HG03558 (cell line): ENCODE measurements around the gene MYH6.
"Not testable (repeated sequence)": the region's sequence is repeated elsewhere in the genome, so short reads cannot be mapped to it uniquely, and the experiment has no call there.

Experiments
- ATAC-seq: cut with Tn5 transposase; IDR thresholded peaks from one replicate; pipeline ENCODE4 v1.9.1; 2021; ENCODE audit warnings: moderate number of reproducible peaks; ENCODE audit not compliant: unreplicated experiment; ENCODE audit errors: extremely low read depth

The MYH6 gene

GRCh38 chr14:23399591-23399990 lies 8.5 kb downstream of the MYH6 start:
- ATAC-seq, result no peak

DNA sequence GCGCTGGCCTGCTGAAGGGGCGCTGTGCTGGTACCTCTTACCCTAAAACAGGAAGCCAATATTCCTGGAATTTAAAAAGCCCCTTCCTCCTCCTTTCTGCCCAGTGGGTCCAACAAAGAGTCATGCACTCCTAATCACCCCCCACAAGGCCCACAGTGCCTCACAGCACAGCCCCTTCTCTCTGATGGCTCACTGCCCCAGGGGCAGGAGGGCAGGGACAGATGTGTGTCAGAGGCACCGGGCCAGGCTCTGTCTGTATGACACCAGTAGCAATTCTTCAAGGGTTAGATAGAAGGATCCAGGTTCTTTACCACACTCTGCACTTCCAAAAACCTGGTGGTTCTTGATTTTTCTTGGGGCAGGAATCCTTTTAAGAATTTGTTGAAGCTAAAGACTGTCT lies 8.9 kb downstream of the MYH6 start:
- ATAC-seq, result no peak

GRCh38 chr14:23398348-23398747 lies 9.7 kb downstream of the MYH6 start:
- no peak for ATAC-seq

DNA sequence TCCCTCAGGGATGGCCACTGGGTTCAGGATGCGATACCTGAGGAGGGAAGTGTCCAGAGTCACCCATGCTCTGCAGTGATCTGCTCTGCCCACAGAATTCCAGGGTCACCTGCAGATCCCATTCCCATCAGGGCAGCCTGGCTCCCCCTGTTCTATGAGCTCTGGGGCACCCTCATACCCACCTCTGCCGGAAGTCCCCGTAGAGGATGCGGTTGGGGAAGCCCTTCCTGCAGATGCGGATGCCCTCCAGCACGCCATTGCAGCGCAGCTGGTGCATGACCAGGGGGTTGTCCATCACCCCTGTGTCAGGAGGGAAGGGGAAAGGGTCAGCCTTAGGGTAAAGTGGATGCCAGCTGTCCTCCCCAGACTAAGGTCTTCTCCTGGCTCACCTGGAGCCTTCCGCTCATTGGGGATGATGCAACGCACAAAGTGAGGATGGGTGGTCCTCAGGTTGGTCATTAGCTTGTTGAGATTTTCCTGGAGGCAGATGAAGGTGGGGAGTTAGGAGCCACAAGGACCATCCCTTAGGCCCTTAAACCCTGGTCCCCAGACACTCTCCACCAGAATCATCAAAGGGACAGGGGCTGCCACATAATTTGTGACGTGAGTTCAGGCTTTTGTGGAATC lies 11.2 kb downstream of the MYH6 start:
- ATAC-seq, result no peak

DNA sequence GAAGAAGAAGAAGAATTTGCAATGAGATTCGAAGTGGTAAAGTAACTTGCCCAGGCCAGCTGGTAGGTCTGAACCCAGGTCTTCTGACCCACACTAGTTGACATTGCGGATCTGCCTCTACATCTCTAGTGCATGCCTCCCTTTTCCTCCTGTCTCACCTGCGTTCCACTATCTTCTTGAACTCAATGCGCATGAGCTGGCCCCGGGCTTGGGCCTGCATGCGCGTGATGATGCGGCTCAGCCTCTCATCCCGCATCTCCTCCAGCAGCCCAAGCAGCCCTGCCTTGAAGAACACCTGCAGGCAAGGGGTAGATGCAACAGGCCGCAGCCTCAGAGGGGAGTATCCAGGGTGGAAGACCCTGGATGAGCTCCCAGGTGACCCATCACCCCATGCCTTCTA lies 11.9 kb downstream of the MYH6 start:
- no peak for ATAC-seq

GRCh38 chr14:23392613-23393012 lies 15.5 kb downstream of the MYH6 start:
- no peak for ATAC-seq

GRCh38 chr14:23389871-23390270 lies 18.2 kb downstream of the MYH6 start:
- ATAC-seq, result not testable (repeated sequence)

- ATAC-seq, result no peak
Observed at GRCh38 chr14:23389396-23389795, 18.7 kb downstream of the MYH6 start.

GRCh38 chr14:23388996-23389395 lies 19.1 kb downstream of the MYH6 start:
- no peak for ATAC-seq

GRCh38 chr14:23387916-23388882 lies 19.9 kb downstream of the MYH6 start:
- ATAC-seq, result no peak

DNA sequence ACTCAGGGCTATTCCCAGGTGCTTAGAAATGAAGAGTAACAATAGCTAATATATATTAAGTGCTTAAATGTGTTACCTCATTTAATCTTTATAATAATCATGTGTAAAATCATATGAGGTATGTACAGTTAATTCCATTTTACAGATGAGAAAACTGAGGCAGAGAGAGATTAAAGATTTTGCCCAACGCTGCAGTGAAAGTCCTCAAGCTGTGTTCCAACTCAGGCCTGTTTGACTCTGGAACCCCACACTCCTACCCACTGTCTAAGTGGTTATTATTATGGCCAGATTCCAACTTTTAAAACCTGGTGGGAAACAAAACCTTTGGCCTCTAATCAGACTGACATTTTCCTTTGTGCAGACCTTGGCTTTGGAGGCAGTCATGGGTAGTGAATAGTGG lies 21.1 kb downstream of the MYH6 start:
- ATAC-seq, result no peak

DNA sequence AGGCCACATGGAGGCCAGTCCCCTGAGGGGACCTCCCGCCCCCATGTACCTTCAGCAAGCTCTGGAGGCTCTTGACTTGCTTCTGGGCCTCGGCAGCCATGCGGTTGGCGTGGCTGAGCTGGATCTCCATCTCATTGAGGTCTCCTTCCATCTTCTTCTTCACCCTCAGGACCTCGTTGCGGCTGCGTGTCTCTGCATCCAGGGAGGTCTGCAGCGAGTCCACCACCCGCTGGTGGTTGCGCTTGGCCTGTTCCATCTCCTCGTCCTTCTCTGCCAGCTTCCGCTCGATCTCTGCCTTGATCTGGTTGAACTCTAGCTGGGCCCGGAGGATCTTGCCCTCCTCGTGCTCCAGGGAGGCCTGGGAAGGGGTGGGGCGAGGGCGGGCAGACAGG lies 21.8 kb downstream of the MYH6 start:
- not testable (repeated sequence) for ATAC-seq

DNA sequence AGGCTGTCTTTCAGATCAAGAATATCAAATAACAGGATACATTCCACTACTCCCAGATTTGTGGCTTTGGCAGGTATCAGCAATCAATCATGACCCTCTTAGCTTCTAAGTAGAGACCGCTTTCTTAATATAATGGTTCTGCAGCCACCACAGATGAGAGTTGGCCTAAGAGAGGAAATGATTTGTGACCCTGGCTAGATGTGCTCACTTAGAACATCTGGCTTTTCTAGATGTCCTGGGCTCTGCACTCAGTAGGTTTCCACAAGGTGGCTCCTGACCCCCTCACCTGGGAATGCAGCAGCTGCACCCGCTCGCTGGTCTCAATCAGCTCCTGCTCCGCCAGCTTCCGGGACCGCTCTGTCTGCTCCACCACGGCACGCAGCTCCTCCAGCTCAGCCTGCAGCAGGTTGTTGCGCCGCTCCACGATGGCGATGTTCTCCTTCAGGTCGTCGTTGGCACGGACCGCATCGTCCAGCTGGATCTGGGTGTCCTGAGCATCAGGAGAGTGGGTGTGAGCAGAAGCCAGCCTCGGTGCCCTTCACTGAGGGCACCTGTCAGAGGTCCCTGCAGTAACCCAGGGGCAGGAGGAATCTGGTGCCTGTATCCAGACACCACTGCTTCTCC lies 22.3 kb downstream of the MYH6 start:
- ATAC-seq, result no peak

DNA sequence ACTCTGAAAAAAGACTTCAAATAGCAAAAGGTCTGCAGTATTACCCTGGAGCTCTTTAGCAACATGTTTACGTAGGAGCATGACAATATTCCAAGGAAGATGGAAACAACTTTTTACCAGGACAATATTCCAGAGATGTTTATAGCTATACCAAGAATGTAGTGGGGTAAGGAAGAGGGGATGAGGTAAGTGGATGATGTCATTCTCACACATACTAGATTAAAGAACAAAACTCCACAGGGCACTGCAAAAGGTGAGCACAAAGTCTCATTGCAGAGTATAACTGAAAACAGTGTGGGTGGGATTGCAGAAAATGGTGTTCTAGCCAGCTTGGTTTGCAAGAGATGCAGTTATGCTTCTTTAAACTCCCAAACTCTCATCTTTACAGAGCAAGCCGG lies 22.8 kb downstream of the MYH6 start:
- no peak for ATAC-seq

GRCh38 chr14:23384364-23385080 lies 23.6 kb downstream of the MYH6 start:
- no peak for ATAC-seq

DNA sequence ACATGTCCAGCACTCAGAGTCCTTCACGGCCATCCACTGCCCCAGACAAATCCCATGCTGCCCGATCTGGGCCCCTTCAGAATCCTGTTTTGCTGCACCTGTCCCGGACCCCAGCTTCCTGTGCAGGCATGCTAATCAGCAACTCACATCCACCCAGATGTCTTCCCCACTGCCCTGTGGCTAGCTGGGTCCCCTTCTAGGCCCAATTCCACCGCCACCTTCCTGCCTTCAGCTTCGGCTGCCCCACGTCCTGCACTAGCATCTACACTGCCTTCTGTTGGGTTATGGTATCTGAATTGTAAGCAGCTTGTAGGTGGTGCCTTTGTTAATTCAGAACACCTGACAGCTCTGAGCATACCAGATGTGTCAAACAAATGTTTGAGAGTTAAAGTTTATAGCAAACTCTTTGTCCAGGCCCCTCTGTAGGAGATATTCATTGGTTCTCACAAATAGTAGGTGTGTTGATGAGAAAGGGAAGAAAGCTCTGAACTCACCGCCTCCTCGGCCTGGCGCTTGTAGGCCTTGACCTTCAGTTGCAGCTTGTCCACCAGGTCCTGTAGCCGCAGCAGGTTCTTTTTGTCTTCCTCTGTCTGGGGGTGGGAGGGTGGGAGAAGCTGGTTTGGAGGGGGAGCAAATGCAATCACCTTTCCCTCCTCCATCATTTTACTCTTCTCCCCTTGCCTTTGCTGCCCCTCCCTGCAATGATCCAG lies 25.2 kb downstream of the MYH6 start:
- ATAC-seq, result no peak

DNA sequence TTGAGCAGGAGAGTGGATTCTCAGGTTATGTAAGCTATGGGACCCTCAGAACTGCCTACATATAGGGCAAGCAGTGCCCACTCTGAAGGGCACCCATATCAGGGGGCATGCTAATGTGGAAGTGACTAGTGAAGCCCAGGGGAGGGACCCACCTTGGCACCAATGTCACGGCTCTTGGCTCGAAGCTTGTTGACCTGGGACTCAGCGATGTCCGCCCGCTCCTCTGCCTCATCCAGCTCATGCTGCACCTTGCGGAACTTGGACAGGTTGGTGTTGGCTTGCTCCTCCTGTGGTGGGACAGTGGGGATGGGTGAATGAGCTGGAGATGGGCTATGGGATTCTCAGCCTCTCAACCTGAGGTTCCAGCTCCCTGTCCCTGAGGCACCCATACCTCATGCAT lies 25.8 kb downstream of the MYH6 start:
- no peak for ATAC-seq

- ATAC-seq, result no peak
Observed at GRCh38 chr14:23381871-23382270, 26.2 kb downstream of the MYH6 start.

DNA sequence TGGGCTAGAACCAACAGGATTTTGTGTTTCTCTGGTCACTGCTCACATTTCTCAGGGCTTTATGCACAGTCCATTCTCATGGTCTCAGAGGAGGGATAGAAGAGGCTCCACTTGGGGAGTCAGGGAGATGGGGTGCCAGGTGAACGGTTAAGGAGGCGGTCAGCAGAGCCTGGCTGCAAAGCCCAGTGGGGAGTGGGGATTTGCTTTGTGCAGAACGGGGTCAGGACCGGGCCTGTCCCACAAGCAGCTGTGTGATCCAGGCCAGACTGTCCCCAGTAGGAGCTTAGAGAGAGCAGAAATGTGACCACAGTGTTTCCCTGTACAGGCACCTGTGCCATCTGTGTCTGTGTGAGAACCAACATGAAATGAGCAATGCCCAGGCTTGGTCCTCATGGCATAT lies 27.1 kb downstream of the MYH6 start:
- no peak for ATAC-seq
